Middle frontal gyrus (tissue), 1 donor: ENCODE data around the gene MPPED1.

Experiments used
- DNase-seq: peaks from one replicate; pipeline ENCODE4 v3.0.0-alpha.2; 2015; ENCODE audit warnings: low spot score; ENCODE audit errors: extremely low spot score

The MPPED1 gene

DNA sequence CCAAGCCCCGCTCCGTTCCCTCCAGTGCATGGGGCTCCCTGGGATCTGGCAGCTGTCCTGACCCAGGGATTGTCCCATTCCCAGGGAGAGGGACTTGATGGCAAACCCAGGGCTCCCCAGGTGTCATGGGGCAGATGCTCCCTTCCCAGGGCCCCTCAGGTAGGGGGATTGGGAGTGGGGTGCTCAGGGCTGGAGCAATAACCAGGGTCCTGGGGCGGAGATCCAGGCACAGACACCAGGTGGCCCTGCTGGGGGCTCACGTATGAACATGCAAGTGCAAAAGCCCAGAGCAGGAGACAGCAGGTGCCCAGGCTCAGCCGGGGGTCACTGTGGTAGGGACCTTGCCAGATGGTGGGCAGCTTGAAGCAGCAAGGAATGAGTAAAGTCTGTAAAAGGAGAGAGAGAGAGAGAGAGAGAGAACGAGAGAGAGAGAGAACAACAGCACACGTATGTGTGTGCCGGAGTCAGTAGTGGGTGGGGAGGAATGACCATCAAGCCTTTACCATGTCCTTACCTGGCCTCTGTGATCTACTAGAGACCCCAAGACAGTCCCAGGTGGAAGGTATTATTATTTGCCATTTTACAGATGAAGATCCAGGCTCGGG lies 19.3 kb upstream of the MPPED1 start:
- DNase-seq, result no peak

- DNase-seq, result no peak
Observed at GRCh38 chr22:43393132-43393843, 18.5 kb upstream of the MPPED1 start.

DNA sequence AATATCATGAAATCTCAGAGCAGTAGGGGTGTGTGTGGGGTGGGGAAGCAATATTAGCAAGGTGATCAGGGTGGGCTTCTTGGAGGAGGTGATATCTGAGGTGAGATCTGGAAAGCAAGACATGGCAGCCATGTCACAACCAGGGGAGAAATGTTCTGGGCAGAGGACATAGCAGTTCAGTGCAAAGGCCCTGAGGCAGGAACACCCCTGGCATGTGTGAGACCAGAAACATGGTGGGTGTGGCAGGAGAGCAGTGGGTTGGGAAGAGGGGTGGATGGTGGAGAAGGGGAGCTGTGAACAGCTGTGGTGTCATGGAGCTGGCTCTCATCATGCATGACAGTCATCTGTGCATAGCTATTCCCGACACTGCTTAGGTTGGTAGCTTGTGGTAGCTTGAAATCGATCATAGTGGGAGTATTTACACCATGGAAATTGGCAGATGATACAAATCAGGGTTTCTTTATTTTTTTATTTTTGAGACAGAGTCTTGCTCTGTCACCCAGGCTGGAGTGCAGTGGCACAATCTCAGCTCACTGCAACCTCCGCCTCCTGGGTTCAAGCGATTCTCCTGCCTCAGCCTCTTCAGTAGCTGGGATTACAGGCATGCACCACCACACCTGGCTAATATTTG lies 17.9 kb upstream of the MPPED1 start:
- DNase-seq, result no peak

DNA sequence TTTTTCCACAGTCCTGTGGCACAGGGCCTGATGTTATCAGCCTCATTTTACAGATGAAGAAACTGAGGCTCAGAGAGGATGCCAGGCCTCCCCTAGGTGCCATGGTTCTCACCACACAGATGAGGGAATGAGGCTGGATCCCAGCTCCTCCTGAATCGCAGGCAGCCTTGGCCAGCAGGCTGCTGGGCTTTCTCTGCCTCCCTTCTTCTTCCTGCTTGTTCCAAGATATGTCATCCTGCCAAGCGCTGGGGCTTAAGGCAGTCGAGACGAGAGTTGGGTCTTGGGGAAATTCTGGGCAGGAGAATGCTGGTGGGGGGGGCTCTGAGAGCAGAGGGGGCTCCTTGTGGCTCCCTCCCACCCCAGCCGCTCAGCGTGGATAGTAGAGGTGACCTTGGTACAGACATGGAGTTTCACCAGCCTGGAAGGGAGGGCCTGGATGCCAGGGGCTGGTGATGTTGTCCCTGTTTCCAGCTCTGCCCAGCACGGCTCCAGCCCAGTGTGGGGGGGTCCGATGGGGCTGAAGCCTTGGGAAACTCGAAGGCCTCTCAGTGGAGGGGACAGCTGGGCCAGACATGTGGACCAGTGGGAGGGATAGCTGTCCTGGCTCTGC lies 16.6 kb upstream of the MPPED1 start:
- DNase-seq, result no peak

- DNase-seq, result no peak
Observed at GRCh38 chr22:43396321-43396933, 15.4 kb upstream of the MPPED1 start.

DNA sequence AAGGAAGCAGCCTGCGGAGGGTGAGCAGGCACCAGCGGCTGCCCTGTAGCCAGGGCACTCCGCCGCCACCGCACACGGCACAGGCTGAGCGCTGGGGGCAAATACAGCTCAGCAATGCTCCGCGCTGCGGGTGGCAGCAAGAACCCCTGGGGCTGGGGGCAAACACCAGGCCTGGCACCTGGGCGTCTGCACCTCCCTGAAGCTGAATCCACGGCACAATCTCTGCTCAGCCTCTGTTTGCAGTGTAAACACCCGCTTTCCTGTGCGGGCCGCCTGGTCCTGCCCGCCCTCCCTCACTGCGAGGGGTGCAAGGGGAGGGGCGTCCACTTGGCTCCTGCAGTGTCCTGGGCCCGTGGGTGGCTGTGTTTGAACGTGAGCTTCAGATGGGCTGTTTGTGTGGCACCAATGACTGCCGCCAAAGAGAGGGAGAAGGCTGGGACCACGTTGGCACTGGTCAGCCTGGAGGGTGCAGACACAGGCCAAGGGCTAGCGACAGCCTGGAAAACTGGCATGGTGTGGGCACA lies 14.8 kb upstream of the MPPED1 start:
- DNase-seq, result no peak

DNA sequence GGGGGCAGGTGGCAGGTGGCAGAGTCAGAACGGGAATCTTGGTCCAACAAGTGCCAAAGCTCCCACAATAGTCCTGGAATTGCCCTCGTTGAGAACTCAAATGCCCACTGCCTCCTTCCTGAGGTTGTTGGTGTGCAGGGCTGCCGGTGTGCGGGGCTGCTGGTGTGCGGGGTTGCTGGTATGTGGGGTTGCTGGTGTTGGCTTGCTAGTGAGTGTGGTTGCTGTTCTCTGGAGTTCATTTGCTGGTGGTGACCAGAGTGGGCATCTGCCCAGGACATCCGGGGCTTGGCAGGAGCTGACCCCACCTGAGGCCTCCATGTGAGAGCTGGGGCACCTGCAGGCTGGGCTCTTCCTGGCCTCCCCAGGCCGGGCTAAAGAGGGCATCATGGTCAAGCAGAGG lies 14.0 kb upstream of the MPPED1 start:
- no peak for DNase-seq

GRCh38 chr22:43398246-43398645 lies 13.6 kb upstream of the MPPED1 start:
- no peak for DNase-seq

GRCh38 chr22:43398910-43399309 lies 12.9 kb upstream of the MPPED1 start:
- no peak for DNase-seq

DNA sequence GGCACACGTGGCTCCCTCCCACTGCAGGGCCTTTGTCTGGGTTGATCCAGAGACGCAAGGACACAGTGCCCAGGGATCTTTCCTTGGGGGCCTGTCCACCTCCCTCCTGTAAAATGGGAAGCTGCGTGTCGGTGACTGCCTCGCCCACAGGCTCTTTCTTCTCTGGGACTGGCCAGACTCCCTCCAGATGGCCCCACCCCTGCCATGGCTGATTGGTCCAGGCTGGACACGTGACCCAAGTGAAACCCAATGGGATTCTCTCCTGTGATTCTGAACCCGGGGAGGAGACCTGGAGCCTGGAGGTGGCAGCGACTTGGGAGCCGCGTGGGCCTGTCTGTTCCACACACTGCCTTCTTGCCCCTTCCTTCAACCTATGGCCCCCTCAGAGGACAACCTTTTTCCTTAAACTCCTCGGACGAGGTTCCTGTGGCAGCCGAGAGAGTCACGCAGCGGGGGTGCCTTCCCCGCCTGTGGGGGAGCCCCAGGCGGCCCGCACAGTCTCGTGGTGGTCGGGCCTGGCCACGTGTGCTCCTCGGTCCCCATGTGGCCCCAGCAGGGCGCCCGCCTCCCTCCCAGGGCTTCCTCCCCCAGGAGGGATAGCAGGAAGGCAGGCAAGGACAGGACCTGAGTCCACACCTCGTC lies 12.4 kb upstream of the MPPED1 start:
- DNase-seq, result no peak

GRCh38 chr22:43399980-43400358 lies 11.8 kb upstream of the MPPED1 start:
- DNase-seq, result no peak

GRCh38 chr22:43400449-43400848 lies 11.4 kb upstream of the MPPED1 start:
- no peak for DNase-seq

DNA sequence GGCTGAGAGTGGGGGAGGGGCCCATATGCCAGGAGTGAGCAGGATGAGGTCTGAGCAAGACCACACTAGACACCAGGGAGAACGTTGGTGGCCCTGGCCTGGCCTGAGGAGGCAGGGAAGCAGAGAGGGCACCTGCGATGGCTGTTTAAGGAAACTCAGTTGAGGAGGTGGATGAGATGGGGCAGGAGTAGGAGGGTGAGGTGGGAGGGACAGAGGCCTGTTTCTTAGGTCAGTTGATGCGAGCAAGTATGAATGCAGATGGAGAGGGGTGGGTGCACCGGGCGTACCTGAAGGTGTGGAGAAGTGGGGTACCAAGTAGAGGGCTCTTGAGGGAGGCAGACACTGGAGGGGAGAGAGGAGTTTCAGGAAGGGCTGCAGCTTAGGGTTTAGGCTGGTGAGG lies 10.6 kb upstream of the MPPED1 start:
- no peak for DNase-seq

DNA sequence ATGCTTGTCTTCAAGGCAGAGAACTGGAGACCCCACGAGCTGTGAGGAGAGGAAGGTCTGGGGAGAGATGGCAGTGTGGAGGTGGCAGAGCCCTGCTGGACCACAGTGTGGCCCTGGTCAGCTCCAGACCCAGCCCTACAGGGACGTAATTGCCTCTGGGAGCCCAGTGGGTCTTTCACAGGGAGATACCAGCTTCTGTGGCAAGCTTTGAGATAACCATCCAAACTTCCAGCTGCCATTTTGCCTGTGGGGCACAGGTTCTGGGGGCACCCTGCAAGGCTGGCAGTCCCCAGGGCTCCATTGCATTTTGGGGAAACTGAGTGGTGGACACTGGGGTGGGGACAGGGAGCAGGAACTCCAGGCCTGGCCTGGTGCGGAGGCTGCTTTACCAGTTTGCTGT lies 10.2 kb upstream of the MPPED1 start:
- DNase-seq, result no peak

GRCh38 chr22:43402128-43402527 lies 9.7 kb upstream of the MPPED1 start:
- no peak for DNase-seq

DNA sequence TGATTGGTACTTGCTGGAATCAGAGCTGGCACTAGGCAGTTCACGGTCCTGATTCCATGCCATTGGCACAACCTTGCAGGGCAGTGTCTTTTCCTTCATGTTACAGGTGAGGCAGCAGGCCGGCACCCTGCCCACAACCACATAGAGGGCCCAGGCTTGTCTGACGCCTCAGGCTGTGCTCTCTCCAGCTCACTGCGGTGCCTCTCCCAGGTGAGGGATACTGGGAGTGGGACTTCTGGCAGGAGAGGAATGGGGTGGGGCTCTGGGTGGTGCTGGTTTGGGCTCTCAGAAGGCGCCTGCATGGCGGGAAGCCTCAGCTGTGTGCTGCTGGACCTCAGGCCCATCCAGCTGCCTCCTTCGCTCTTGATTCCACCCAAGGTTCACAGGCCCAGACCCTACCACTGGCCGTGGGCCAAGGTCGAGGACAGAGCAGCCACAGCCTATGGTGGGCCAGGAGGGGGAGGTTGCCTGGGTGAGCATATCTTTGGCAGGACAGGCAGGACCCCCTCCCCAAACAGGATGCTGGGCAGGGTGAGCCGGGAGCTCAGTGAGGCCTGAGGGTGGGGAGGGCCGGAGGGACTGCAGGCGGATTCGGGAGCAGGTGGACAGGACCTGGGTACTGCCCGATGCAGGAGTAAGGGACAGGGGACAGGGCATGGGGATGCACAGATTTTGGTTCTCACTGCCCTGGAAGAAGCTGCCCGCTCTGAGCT lies 7.0 kb upstream of the MPPED1 start:
- no peak for DNase-seq

DNA sequence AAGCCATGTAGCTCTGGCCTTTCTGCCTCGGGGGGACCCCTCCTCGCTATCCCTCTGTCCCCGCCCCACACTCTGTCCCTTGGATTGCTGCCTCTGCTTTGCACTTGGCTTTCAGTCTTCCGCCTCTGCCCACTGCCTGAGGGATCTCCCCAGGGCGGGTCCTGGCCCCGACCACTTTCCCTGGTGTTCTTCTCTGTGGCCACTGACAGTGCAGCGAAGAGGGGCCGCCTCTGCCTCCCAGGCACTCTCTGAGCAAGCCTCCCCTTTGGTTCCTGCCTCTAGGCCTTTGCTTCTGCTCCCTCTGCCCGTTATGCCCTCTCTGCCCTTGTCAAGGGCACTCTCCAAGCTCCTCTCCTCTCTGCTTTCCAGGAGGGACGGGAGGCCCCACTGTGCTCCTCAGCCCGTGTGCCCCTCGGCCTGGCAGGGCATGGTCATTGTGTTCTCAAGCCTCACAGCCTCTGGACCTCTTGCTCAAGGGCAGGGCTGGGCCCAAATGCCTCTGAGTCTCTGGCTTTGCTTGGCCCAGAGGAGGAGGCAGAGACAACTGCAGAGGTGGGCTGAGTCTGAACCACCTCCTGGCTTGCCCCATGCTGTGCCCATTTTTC lies 5.5 kb upstream of the MPPED1 start:
- DNase-seq, result no peak

DNA sequence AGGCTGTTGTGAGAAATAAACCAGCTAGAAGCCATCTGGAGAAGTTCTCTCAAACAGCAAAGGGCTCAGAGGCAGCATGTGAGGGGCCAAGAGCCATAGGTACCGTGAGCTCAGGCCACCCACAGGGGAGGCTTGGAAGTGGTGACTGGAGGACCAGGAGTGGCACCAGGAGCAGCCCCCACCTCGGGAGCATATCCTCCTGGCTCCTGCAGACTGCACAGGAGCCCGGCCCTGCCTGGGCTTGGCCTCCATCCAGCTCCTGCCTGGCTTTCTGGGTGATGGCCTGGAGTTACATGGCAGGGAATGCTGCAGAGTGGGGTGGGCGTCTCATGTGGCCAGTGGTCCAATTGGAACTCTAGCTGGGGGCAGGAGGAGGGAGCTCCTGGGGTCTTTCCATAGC lies 4.2 kb upstream of the MPPED1 start:
- DNase-seq, result no peak

GRCh38 chr22:43408009-43408408 lies 3.8 kb upstream of the MPPED1 start:
- DNase-seq, result no peak

DNA sequence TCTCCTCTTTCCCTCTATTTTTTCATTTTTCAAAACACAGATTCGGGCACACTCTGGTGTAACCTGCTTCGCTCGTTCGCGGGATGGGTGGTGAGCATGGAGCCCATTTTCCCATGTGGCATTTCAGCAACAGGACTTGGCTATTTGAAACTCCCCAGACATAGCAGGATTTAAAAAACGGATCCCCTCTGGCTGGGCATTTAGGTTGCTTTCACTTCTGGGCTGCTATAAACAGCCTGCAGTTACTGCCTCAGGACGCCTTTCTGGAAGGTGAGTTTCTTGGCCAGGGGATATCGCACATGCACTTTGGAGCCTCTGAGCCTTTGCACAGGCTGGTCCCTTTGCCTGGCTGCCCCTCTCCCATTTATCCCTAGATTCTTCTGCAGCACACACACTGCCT lies 2.8 kb upstream of the MPPED1 start:
- DNase-seq, result no peak
